PC-9 (cell line): ENCODE results near the gene ANKRD33B. TPM values are rescaled to one million over a fixed set of nuclear protein-coding genes. Genes with fewer than 3 reads are reported as not detected.

Experiments used
- BruUV-seq: library from RNA; stranded (reverse); fragments of 400-500 nt; replicated peaks from 2 replicates; lab custom pipeline; 2021; lab: Mats Ljungman, UMichigan
- CTCF ChIA-PET: fragments of 300-600 bp; sonication (Branson Sonifier 250); formaldehyde crosslinking; loops from one replicate; lab custom pipeline; 2022; ENCODE audit warnings: antibody characterized with exemption; lab: Charles Lee
- POLR2A ChIA-PET: fragments of 300-600 bp; sonication (Branson Sonifier 250); formaldehyde crosslinking; loops from one replicate; lab custom pipeline; 2022; ENCODE audit warnings: antibody characterized with exemption; ENCODE audit not compliant: unreplicated experiment; lab: Charles Lee
- DNase-seq, 2 experiments: peaks; one replicate each; pipeline versions ENCODE4 v3.0.0 to v3.0.0-alpha.2; 2015 to 2022; ENCODE audit warnings: mixed read lengths in 1 of 2
- H2AFZ ChIP-seq: fragments of 200-600 bp; sonication (generic); 2 replicates; pipeline ENCODE4 v1.8.1; 2017; ENCODE audit warnings: antibody characterized with exemption
- H3F3A ChIP-seq: fragments of 200-600 bp; sonication (generic); 2 replicates; pipeline ENCODE4 v1.8.1; 2017; ENCODE audit warnings: antibody characterized with exemption, mild to moderate bottlenecking, low read depth; ENCODE audit not compliant: insufficient read depth
- H3K27ac ChIP-seq: fragments of 200-600 bp; sonication (generic); 2 replicates; pipeline ENCODE4 v1.6.1; 2016; ENCODE audit warnings: mixed run types
- H3K27me3 ChIP-seq: fragments of 200-600 bp; sonication (generic); 2 replicates; pipeline ENCODE4 v1.6.1; 2016; ENCODE audit warnings: low read depth, mixed run types; ENCODE audit not compliant: insufficient read depth
- H3K36me3 ChIP-seq: fragments of 200-600 bp; sonication (generic); 2 replicates; pipeline ENCODE4 v1.6.1; 2016; ENCODE audit warnings: low read depth, mixed run types
- H3K4me1 ChIP-seq: fragments of 200-600 bp; sonication (generic); replicated peaks from 2 replicates; pipeline ENCODE4 v1.6.1; 2016; ENCODE audit warnings: mixed run types; ENCODE audit not compliant: insufficient read depth
- H3K4me2 ChIP-seq: fragments of 200-600 bp; sonication (generic); 2 replicates; pipeline ENCODE4 v1.6.1; 2017; ENCODE audit warnings: mixed run types
- H3K4me3 ChIP-seq: fragments of 200-600 bp; sonication (generic); 2 replicates; pipeline ENCODE4 v1.6.1; 2016; ENCODE audit warnings: mixed run types
- H3K79me2 ChIP-seq: fragments of 200-600 bp; sonication (generic); 2 replicates; pipeline ENCODE4 v1.6.1; 2017; ENCODE audit warnings: low read depth, mixed run types
- H3K9me2 ChIP-seq: fragments of 200-600 bp; sonication (generic); 2 replicates; pipeline ENCODE4 v1.8.1; 2017; ENCODE audit warnings: mild to moderate bottlenecking; ENCODE audit not compliant: insufficient read depth
- H3K9me3 ChIP-seq: fragments of 200-600 bp; sonication (generic); 2 replicates; pipeline ENCODE4 v1.8.1; 2016; ENCODE audit warnings: low read depth; ENCODE audit not compliant: insufficient read depth
- H4K20me1 ChIP-seq: fragments of 200-600 bp; sonication (generic); 2 replicates; pipeline ENCODE4 v1.8.1; 2017; ENCODE audit not compliant: insufficient read depth
- EZH2 ChIP-seq: fragments of 200-600 bp; sonication (generic); IDR thresholded peaks from 2 replicates; pipeline ENCODE4 v1.8.0; 2017; ENCODE audit warnings: antibody characterized with exemption, low read depth
- intact Hi-C: fragments of 100-400 bp; cut with micrococcal nuclease; formaldehyde crosslinking; loops from one replicate; pipeline ENCODE4 v1.10.0; 2022; ENCODE audit not compliant: unreplicated experiment
- total RNA-seq: library from RNA; stranded (reverse); gene quantifications from 2 replicates; pipeline ENCODE4 v1.2.3, GENCODE V29; 2021
- TF ChIP-seq, protein P1 (sequence below): fragments of 200-600 bp; sonication (generic); conservative IDR thresholded peaks from 2 replicates; pipeline ENCODE4 v1.6.1; 2017; ENCODE audit warnings: mixed run types, antibody characterized with exemption, mild to moderate bottlenecking, moderate library complexity

ANKRD33B gene
- total RNA-seq, 1 experiment from 2014 or later, result 32.1 TPM

- Histone ChIP-seq H3K9me3 (no peaks in the 10 kb centered on the region), H3K27ac (no peak overlapping the region), H3K9me2 (no peaks in the 10 kb centered on the region), H3K4me1 (peaks cover 52% of the 10 kb centered on the region), H4K20me1 (no peaks in the 10 kb centered on the region), H3K36me3 (no peaks in the 10 kb centered on the region), H3K4me3 (no peak overlapping the region), H2AFZ (no peak overlapping the region), H3K27me3 (no peaks in the 10 kb centered on the region), H3K4me2 (no peak overlapping the region), H3K79me2 (peaks cover 12% of the 10 kb centered on the region), H3F3A (peaks cover 15% of the 10 kb centered on the region)
- intact Hi-C loops, result no loop called here
- BruUV-seq, result no TSS peak
- no peak for DNase-seq
- POLR2A ChIA-PET, result interaction anchor here (0.5 to 1.0 kb wide), 3 partner anchors 9 to 281 kb away, joined by 3 to 8 read pairs (median 4); no protein-coding TSS in a partner anchor
- CTCF ChIA-PET, result interaction anchor here (0.6 to 1.2 kb wide), 3 partner anchors 9 to 68 kb away, joined by 3 to 4 read pairs (median 4); no protein-coding TSS in a partner anchor
- TF ChIP-seq, protein P1, sequence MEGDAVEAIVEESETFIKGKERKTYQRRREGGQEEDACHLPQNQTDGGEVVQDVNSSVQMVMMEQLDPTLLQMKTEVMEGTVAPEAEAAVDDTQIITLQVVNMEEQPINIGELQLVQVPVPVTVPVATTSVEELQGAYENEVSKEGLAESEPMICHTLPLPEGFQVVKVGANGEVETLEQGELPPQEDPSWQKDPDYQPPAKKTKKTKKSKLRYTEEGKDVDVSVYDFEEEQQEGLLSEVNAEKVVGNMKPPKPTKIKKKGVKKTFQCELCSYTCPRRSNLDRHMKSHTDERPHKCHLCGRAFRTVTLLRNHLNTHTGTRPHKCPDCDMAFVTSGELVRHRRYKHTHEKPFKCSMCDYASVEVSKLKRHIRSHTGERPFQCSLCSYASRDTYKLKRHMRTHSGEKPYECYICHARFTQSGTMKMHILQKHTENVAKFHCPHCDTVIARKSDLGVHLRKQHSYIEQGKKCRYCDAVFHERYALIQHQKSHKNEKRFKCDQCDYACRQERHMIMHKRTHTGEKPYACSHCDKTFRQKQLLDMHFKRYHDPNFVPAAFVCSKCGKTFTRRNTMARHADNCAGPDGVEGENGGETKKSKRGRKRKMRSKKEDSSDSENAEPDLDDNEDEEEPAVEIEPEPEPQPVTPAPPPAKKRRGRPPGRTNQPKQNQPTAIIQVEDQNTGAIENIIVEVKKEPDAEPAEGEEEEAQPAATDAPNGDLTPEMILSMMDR, result no peak
- TF ChIP-seq EZH2, result no peak
Observed at GRCh38 chr5:10559871-10560270, 4.0 kb upstream of the ANKRD33B start.

- DNase-seq, result no peak
- no peaks in the 10 kb centered on the region for H3K27me3 ChIP-seq
- H4K20me1 ChIP-seq, result no peaks in the 10 kb centered on the region
- peaks cover 16% of the 10 kb centered on the region; the same call in 1 of the 2 replicates for H3F3A ChIP-seq
- H3K9me3 ChIP-seq, result no peaks in the 10 kb centered on the region
- peak overlapping the region; percentile 90 for H3K4me3 ChIP-seq
- no peaks in the 10 kb centered on the region for H3K9me2 ChIP-seq
- BruUV-seq, result TSS peak; percentile 51
- CTCF ChIA-PET, result interaction anchor here (0.6 kb wide), 1 partner anchor 775 kb away, joined by 3 read pairs; no protein-coding TSS in a partner anchor
- POLR2A ChIA-PET, result interaction anchor here (0.6 kb wide), 1 partner anchor 95 kb away, joined by 3 read pairs; no protein-coding TSS in a partner anchor
- intact Hi-C loops, result no loop called here
- peak overlapping the region; percentile 86; the same call in 1 of the 2 replicates for H3K27ac ChIP-seq
- H3K4me2 ChIP-seq, result peak overlapping the region; percentile 98
- TF ChIP-seq EZH2, result no peak
- TF ChIP-seq, protein P1, result no peak
- H3K36me3 ChIP-seq, result no peaks in the 10 kb centered on the region
- peaks cover 20% of the 10 kb centered on the region for H3K79me2 ChIP-seq
- peaks cover 47% of the 10 kb centered on the region for H3K4me1 ChIP-seq
- H2AFZ ChIP-seq, result no peak overlapping the region
Observed at GRCh38 chr5:10562201-10563109, 1.4 kb upstream of the ANKRD33B start.

- H3K27ac ChIP-seq, result peak overlapping the region; percentile 86
- DNase-seq, result no peak
- H4K20me1 ChIP-seq, result no peaks in the 10 kb centered on the region
- no TSS peak for BruUV-seq
- peak overlapping the region; percentile 67 for H2AFZ ChIP-seq
- peaks cover 25% of the 10 kb centered on the region for H3K79me2 ChIP-seq
- no peaks in the 10 kb centered on the region for H3K36me3 ChIP-seq
- TF ChIP-seq, protein P1, result no peak
- TF ChIP-seq EZH2, result no peak
- intact Hi-C loops, result no loop called here
- CTCF ChIA-PET, result interaction anchor here (0.6 kb wide), 1 partner anchor 110 kb away, joined by 3 read pairs; no protein-coding TSS in a partner anchor
- H3K9me3 ChIP-seq, result no peaks in the 10 kb centered on the region
- peak overlapping the region; percentile 98 for H3K4me2 ChIP-seq
- POLR2A ChIA-PET, result interaction anchor here (0.5 to 1.2 kb wide), 6 partner anchors 12 to 218 kb away, joined by 3 to 8 read pairs (median 4); no protein-coding TSS in a partner anchor
- no peaks in the 10 kb centered on the region for H3K9me2 ChIP-seq
- peaks cover 16% of the 10 kb centered on the region; the same call in 1 of the 2 replicates for H3F3A ChIP-seq
- no peaks in the 10 kb centered on the region for H3K27me3 ChIP-seq
- H3K4me3 ChIP-seq, result peak overlapping the region; percentile 90
- peaks cover 45% of the 10 kb centered on the region for H3K4me1 ChIP-seq
Observed at GRCh38 chr5:10563110-10563944, 543 bp upstream of the ANKRD33B start.
